ENCODE data around the gene MTSS2.

Gene MTSS2

DNA sequence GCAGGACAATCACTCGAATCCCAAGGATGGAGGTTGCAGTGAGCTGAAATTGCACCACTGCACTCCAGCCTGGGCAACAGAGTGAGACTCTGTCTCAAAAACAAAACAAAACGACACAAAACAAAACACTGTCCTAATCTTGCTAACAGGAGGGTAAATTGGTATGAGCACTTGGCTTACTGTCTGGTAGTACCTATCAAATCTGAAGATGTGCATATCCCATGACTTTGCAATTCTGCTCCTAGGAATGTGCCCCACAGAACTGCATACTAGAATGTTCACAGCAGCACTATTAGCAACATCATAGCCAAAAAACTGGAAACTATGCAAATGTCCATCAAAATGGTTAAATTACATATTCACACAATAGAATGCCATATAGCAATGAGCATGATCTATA, 15.7 kb downstream of the MTSS2 start:
- TF ChIP-seq, protein P1, sequence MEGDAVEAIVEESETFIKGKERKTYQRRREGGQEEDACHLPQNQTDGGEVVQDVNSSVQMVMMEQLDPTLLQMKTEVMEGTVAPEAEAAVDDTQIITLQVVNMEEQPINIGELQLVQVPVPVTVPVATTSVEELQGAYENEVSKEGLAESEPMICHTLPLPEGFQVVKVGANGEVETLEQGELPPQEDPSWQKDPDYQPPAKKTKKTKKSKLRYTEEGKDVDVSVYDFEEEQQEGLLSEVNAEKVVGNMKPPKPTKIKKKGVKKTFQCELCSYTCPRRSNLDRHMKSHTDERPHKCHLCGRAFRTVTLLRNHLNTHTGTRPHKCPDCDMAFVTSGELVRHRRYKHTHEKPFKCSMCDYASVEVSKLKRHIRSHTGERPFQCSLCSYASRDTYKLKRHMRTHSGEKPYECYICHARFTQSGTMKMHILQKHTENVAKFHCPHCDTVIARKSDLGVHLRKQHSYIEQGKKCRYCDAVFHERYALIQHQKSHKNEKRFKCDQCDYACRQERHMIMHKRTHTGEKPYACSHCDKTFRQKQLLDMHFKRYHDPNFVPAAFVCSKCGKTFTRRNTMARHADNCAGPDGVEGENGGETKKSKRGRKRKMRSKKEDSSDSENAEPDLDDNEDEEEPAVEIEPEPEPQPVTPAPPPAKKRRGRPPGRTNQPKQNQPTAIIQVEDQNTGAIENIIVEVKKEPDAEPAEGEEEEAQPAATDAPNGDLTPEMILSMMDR (conservative IDR thresholded peaks at IDR 0.05; ENCODE audit: low read depth, low read length) = no peak
- H4K20me1 ChIP-seq (ENCODE audit: insufficient read depth) = no peaks in the 10 kb centered on the region
- H3K79me2 ChIP-seq (ENCODE audit: insufficient read depth, low read depth) = no peaks in the 10 kb centered on the region
- no peaks in the 10 kb centered on the region for H3K4me1 ChIP-seq (ENCODE audit: low read depth, poor library complexity, severe bottlenecking)
- H3K27ac ChIP-seq = no peak overlapping the region
- H3K4me3 ChIP-seq (IDR thresholded peaks at IDR 0.05; ENCODE audit: insufficient read depth, low read depth, low read length) = no peak overlapping the region
- H3K36me3 ChIP-seq (ENCODE audit: insufficient read depth) = no peaks in the 10 kb centered on the region
- no peak overlapping the region for H2AFZ ChIP-seq (ENCODE audit: low read depth)
- no peak overlapping the region for H3K9ac ChIP-seq
- H3K4me2 ChIP-seq = no peak overlapping the region
- H3K27me3 ChIP-seq (ENCODE audit: insufficient read depth, low read depth) = no peaks in the 10 kb centered on the region

DNA sequence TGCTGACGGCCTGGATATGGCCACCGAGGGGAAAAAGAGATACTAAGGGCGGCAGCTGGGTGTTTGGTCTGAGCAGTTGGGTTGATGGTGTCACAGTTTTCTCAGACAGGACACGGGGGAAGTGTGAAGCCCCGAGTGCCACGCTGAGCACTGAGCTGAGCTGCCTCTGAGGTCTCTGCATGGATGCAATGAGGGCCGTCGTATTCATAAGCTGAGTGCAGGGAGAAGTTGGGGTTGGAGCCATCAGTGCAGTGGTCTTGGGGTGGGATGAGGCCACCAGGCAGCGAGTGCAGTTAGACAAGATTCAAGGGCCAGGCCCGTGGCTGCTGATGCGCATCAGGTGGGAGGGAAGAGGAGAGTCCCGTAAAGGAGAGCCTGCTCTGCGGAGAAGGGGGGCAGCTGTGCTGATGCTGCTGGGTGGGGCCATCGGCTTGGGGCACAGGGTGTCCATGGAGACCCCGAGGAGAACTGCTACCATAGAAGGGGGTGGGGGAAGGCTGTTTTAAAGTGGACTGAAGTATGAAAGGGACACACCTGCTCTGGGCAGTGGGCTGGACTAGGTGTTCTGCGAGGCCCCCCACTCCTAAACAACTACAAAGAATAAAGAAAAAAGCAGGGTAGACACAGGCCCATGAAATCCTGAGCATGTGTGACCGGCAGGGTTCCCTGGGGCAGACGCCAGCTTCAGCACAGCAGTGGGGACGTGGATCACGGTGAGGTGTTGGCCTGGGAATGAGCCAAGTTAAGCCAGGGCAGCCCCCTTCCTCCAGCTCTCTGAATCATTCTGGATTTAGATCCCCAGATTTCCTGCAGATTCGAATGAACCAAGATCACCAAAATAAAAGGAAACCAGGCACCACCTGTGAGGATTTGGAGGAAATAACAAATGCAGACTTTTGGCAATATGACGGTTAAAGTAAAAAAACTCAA, 19.8 kb downstream of the MTSS2 start:
- TF ChIP-seq, protein P1 (conservative IDR thresholded peaks at IDR 0.05; ENCODE audit: low read depth, low read length) = no peak
- no peak overlapping the region for H3K4me2 ChIP-seq
- H3K79me2 ChIP-seq (ENCODE audit: insufficient read depth, low read depth) = no peaks in the 10 kb centered on the region
- no peaks in the 10 kb centered on the region for H3K27me3 ChIP-seq (ENCODE audit: insufficient read depth, low read depth)
- no peak overlapping the region for H3K4me3 ChIP-seq (IDR thresholded peaks at IDR 0.05; ENCODE audit: insufficient read depth, low read depth, low read length)
- no peaks in the 10 kb centered on the region for H3K4me1 ChIP-seq (ENCODE audit: low read depth, poor library complexity, severe bottlenecking)
- H4K20me1 ChIP-seq (ENCODE audit: insufficient read depth) = no peaks in the 10 kb centered on the region
- no peaks in the 10 kb centered on the region for H3K36me3 ChIP-seq (ENCODE audit: insufficient read depth)
- H3K27ac ChIP-seq = no peak overlapping the region
- H3K9ac ChIP-seq = no peak overlapping the region
- no peak overlapping the region for H2AFZ ChIP-seq (ENCODE audit: low read depth)

DNA sequence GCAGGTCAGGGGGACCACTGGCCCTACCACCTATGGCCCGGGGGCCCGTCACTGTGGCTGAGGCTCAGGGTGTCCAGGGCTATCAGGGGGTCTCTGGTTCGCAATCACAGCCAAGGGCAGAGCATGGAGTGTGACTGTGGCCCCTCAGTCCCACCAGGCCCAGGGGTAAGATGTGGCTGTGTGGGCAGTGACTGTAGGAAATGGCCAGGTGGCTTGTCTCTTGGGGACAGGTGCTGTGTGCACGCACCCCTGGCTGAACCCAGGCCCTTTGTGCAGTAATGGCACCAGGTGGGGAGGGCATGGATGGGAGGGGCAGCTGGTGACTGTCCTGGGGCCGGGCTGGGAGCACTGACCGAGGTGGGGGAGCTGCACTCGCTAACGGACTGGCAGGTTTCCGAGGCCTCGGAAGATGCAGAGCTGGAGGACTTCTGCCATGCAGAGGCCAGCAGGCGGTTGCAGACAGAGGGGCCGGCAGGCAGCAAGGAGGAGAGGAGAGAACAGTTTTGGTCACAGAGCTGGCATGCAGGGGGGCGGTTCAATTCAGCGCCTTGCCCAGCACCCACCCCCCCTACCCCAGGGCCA, 20.6 kb downstream of the MTSS2 start:
- TF ChIP-seq, protein P1 (conservative IDR thresholded peaks at IDR 0.05; ENCODE audit: low read depth, low read length) = no peak
- no peaks in the 10 kb centered on the region for H3K36me3 ChIP-seq (ENCODE audit: insufficient read depth)
- no peaks in the 10 kb centered on the region for H4K20me1 ChIP-seq (ENCODE audit: insufficient read depth)
- H3K4me3 ChIP-seq (IDR thresholded peaks at IDR 0.05; ENCODE audit: insufficient read depth, low read depth, low read length) = no peak overlapping the region
- H3K4me2 ChIP-seq = no peak overlapping the region
- no peak overlapping the region for H2AFZ ChIP-seq (ENCODE audit: low read depth)
- H3K4me1 ChIP-seq (ENCODE audit: low read depth, poor library complexity, severe bottlenecking) = no peaks in the 10 kb centered on the region
- no peak overlapping the region for H3K9ac ChIP-seq
- no peaks in the 10 kb centered on the region for H3K27me3 ChIP-seq (ENCODE audit: insufficient read depth, low read depth)
- H3K79me2 ChIP-seq (ENCODE audit: insufficient read depth, low read depth) = no peaks in the 10 kb centered on the region
- H3K27ac ChIP-seq = no peak overlapping the region

DNA sequence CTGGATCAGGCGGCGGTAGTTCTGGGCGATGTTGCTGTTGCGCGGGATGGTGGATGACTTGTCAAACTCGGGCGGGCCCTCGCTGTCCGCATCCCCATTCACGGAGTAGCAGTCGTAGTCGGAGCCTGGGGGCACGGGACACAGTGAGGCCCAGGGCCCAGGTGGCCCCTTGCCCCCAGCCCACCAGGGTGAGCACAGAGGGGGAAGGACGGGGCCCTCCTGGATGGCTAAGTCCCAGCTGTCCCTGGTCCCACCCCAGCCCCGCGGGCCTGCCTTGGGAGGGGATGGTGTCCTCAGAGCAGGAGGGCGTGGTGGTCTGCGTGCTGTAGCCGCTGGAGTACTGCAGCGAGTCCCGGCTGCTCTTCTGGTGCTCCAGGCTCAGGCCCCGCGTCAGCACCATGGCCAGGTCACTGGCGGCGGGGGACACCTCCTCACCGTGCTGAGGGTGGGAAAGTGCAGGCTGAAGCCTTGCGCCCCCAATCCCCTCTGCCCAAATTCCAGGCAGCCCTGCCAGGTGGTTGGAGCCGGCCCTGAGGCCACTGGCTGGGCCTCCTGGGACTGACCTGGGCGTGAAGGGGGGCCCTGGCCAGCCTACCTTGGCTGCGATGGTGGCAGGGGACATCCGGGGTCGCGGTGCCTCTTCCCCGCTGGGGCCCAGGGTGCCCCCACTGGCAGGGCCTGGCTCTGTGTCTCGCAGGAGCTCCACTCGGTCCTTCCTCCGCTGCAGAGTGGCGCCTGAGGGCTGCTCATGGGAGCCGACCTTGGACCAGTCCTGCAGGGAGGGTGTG, 21.3 kb downstream of the MTSS2 start:
- Histone ChIP-seq H3K36me3 (ENCODE audit: insufficient read depth) (no peaks in the 10 kb centered on the region), H3K4me2 (no peak overlapping the region), H3K27ac (no peak overlapping the region), H2AFZ (ENCODE audit: low read depth) (no peak overlapping the region), H3K4me3 (IDR thresholded peaks at IDR 0.05; ENCODE audit: insufficient read depth, low read depth, low read length) (no peak overlapping the region), H4K20me1 (ENCODE audit: insufficient read depth) (no peaks in the 10 kb centered on the region), H3K79me2 (ENCODE audit: insufficient read depth, low read depth) (no peaks in the 10 kb centered on the region), H3K27me3 (ENCODE audit: insufficient read depth, low read depth) (no peaks in the 10 kb centered on the region), H3K4me1 (ENCODE audit: low read depth, poor library complexity, severe bottlenecking) (no peaks in the 10 kb centered on the region), H3K9ac (no peak overlapping the region)
- TF ChIP-seq, protein P1 (conservative IDR thresholded peaks at IDR 0.05; ENCODE audit: low read depth, low read length) = no peak

Measured in KMS-11 (cell line).